ENCODE measurements around the gene ACAP3.

The ACAP3 gene

GRCh38 chr1:1295154-1295923, 12.4 kb downstream of the ACAP3 start:
- TF ChIP-seq CTCF (IDR thresholded peaks at IDR 0.05; ENCODE audit: low read depth, low read length): no peak
- H3K36me3 ChIP-seq: peaks cover 60% of the 10 kb centered on the region

DNA sequence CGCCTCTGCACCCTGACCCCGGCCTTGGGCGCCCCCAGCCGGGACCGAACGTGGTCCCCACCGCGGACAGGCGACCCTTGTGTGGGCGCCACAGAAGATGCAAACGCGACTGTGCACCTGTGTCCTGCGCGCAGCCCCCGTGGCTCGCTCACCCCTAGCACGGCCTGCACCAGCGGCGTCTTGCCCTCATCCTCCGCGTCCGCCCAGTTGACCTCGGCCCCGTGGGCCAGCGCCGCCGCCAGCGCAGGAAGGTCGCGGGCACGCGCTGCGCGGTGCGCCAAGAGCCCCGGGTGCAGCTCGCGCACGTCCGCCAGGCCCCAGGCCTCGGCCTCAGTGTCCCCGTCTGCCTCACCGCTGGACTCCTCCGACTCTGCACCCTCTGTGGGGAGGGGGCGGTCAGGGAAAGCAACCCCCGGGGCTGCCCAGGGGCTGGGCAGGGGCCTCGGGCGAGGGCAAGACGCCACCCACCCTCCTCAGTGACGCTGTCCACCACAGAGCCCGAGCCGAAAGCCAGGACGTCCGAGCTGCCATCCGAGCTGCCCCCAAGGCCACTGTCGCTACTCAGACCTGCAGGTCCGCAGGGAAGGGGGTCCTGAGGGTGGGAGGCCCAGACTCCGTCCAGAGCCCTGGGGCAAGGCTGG, 13.4 kb downstream of the ACAP3 start:
- Histone ChIP-seq H3K27me3 (ENCODE audit: insufficient read depth, low read depth, severe bottlenecking) (no peaks in the 10 kb centered on the region), H3K36me3 (peaks cover 50% of the 10 kb centered on the region), H3K27ac (no peak overlapping the region), H3K4me3 (ENCODE audit: low read depth, low read length) (no peak overlapping the region), H3K9me3 (ENCODE audit: severe bottlenecking) (no peaks in the 10 kb centered on the region)
- DNase-seq: no peak
- TF ChIP-seq CTCF (IDR thresholded peaks at IDR 0.05; ENCODE audit: low read depth, low read length): no peak

More at GRCh38 chr1:1295154-1295923, 12.4 kb downstream of the ACAP3 start:
- no peak overlapping the region for H3K4me3 ChIP-seq (ENCODE audit: low read depth, low read length)
- H3K9me3 ChIP-seq (ENCODE audit: severe bottlenecking): no peaks in the 10 kb centered on the region
- DNase-seq: no peak
- H3K27ac ChIP-seq: no peak overlapping the region
- H3K27me3 ChIP-seq (ENCODE audit: insufficient read depth, low read depth, severe bottlenecking): no peaks in the 10 kb centered on the region

DNA sequence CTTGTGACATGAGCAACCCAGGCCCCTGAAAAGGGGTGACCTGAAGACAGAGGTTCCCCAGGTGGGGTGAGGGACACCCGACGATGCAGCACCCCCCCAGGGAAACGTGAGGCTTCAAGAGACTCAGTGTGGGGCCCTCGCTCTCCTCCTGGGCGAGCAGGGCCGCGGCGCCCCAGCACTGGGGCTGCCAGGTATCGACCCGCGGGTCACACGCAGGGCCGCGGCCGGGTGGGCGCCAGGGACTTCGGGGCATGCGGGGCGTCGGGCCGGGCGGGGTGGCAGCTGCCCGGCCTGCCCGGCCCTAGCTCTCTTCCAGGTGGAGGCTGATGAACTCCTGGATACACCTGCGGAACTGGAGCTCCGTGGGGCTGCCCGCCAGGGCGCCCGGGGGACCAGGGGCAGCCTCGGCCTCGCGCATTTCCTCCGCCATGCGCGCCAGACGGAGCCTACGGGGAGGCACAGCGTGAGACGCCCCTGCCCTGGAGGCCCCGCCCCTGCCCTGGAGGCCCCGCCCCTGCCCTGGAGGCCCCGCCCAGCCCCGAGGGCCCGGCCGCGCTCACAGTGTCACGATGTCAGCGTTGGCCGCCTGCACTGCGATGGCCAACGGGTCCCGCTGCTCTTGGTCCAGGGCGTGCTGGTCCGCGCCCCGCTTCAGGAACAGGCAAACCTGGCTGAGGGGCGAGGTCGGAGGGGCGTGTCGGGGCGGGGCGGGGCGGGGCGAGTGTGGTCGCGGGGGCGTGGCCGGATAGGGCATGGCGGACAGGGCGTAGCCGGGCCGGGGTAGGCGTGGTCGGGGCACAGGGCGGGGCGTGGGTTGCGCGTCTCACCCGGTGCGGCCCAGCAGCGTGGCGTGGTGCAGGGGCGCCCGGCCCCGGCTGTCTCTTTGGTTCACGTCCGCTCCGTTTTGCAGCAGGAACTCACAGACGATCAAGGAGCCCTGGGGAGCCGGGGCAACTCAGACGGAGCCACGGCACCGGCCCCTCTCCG, 14.2 kb downstream of the ACAP3 start:
- Histone ChIP-seq H3K27ac (no peak overlapping the region), H3K36me3 (peaks cover 48% of the 10 kb centered on the region)
- TF ChIP-seq CTCF (IDR thresholded peaks at IDR 0.05; ENCODE audit: low read depth, low read length): no peak

GRCh38 chr1:1292851-1293250, 14.9 kb downstream of the ACAP3 start:
- TF ChIP-seq CTCF (IDR thresholded peaks at IDR 0.05; ENCODE audit: low read depth, low read length): no peak
- Histone ChIP-seq H3K4me3 (ENCODE audit: low read depth, low read length) (no peak overlapping the region), H3K9me3 (ENCODE audit: severe bottlenecking) (no peaks in the 10 kb centered on the region), H3K27me3 (ENCODE audit: insufficient read depth, low read depth, severe bottlenecking) (no peaks in the 10 kb centered on the region), H3K27ac (no peak overlapping the region), H3K36me3 (peaks cover 44% of the 10 kb centered on the region)
- no peak for DNase-seq

More for the DNA sequence above, 14.2 kb downstream of the ACAP3 start:
- Histone ChIP-seq H3K4me3 (ENCODE audit: low read depth, low read length) (no peak overlapping the region), H3K9me3 (ENCODE audit: severe bottlenecking) (no peaks in the 10 kb centered on the region), H3K27me3 (ENCODE audit: insufficient read depth, low read depth, severe bottlenecking) (no peaks in the 10 kb centered on the region)
- DNase-seq: no peak

GRCh38 chr1:1292442-1292779, 15.3 kb downstream of the ACAP3 start:
- no peak for TF ChIP-seq CTCF (IDR thresholded peaks at IDR 0.05; ENCODE audit: low read depth, low read length)
- no peak for DNase-seq
- Histone ChIP-seq H3K9me3 (ENCODE audit: severe bottlenecking) (no peaks in the 10 kb centered on the region), H3K27ac (peak overlapping the region; percentile 30; the same call in 1 of the 2 replicates), H3K4me3 (ENCODE audit: low read depth, low read length) (no peak overlapping the region), H3K27me3 (ENCODE audit: insufficient read depth, low read depth, severe bottlenecking) (no peaks in the 10 kb centered on the region), H3K36me3 (peaks cover 42% of the 10 kb centered on the region)
